ENCODE data around the gene LIN9.
"Not testable (repeated sequence)": the region's sequence is repeated elsewhere in the genome, so short reads cannot be mapped to it uniquely, and the experiment has no call there.

LIN9 gene

GRCh38 chr1:226276077-226276682 is 32.8 kb downstream of the LIN9 start:
- no peak for DNase-seq (ENCODE audit: low read depth)

DNA sequence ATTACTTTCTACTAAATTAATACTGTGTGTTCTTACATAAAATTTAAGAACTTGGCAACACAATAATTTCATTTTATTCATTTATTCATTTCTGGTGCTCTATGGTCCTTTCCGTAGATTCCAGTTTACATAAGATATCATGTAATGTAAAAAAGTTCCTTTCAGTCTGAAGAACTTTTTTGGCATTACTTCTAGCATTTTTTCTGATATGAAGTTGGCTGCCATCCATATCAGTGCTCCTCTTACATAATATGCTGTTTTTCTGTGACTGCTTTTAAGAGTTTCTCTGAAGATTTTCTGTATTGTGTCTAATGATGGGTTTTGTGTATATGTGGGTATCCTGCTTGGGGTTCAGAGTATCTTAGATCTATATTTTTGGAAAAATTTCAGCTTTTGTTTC is 34.8 kb downstream of the LIN9 start:
- DNase-seq (ENCODE audit: low read depth): no peak

DNA sequence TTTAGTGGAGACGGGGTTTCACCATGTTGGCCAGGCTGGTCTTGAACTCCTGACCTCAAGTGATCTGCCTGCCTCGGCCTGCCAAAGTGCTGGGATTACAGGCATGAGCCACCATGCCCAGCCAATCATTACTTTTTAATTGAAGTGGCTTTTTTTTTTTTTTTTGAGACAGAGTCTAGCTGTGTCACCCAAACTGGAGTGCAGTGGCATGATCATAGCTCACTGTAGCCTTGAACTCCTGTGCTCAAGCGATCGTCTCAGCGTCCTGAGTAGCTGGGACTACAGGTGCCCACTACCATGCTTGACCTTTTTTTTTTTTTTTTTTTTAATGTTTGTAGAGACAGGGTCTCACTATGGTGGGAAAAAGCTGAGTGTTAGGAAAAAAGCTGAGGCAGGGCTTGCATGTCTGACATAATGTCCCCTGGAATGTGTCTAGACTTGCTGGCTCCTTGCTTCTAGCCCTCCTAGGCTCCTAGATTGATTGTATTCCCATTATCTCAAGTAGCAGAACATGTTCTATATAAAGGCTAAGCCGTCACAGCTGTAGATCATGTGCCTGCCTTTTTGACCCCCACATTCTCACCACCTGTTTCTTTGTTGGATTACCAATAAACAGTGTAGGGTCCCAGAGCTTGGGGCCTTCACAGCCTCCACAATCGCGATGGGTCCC is 36.6 kb downstream of the LIN9 start:
- DNase-seq (ENCODE audit: low read depth): not testable (repeated sequence)

GRCh38 chr1:226268421-226269124 is 40.4 kb downstream of the LIN9 start:
- no peak for DNase-seq (ENCODE audit: low read depth)

DNA sequence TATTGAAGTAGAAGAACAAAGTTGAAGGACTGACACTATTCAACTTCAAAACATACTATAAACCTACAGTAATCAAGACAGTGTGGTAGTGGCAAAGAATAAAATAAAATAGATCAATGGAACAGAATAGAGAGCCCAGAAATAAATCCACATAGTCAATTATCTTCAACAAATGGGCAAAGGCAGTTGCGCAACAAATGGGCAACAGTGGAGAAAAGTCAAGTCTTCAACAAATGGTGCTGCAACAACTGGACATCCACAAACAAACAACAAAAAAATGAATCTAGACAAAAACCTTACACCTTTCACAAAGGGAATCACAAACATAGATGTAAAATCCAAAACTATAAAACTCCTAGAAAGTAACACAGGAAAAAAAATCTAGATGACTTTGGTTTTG is 47.1 kb downstream of the LIN9 start:
- no peak for DNase-seq (ENCODE audit: low read depth)

DNA sequence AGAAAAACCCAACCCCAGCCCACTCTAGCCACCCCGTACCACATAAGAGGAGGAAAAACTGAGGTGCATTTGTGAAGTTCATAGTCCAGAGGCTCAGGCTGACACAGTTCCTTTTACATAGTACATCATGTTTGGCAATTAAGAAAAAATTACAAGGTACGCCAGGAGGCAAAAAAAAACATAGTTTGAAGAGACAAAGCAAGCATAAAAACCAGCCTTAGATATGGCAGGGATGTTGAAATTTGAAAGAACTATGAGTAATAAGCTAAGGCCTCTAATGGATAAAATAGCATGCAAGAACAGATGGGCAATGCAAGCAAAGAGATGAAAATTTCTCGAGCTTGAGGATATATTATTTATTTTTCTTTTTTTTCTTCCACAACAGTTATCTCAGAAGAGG is 53.6 kb downstream of the LIN9 start:
- DNase-seq (ENCODE audit: low read depth): no peak

DNA sequence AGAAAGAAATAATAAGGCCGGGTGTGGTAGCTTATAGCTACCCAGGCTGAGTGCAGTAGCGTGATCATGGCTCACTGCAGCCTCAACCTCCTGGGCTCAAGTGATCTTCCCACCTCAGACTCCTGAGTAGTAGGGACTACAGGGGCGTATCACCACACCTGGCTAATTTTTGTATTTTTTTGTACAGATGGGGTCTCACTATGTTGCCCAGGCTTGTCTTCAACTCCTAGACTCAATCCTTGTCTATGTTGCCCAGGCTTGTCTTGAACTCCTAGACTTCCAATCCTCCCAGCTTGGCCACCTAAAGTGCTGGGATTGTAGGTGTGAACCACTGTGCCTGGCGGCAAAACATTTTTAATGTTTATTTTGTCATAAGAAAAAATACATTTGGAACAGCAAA is 55.0 kb downstream of the LIN9 start:
- DNase-seq (ENCODE audit: low read depth): no peak

DNA sequence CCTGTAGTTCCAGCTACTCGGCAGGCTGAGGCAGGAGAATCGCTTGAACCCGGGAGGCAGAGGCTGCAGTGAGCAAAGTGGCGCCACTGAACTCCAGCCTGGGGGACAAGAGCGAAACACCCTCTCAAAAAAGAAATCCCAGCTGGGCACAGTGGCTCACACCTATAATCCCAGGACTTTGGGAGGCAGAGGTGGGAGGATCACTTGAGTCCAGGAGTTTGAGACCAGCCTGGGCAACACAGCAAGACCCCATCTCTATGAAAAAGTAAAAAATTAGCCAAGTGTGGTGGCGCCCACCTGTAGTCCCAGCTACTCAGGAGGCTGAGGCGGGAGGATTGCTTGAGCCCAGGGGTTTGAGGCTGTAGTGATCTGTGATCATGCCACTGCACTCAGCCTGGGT is 56.1 kb downstream of the LIN9 start:
- not testable (repeated sequence) for DNase-seq (ENCODE audit: low read depth)

- DNase-seq (ENCODE audit: low read depth): no peak
Observed at GRCh38 chr1:226250511-226250910, 58.5 kb downstream of the LIN9 start.

GRCh38 chr1:226248796-226249195 is 60.2 kb downstream of the LIN9 start:
- DNase-seq (ENCODE audit: low read depth): no peak

DNA sequence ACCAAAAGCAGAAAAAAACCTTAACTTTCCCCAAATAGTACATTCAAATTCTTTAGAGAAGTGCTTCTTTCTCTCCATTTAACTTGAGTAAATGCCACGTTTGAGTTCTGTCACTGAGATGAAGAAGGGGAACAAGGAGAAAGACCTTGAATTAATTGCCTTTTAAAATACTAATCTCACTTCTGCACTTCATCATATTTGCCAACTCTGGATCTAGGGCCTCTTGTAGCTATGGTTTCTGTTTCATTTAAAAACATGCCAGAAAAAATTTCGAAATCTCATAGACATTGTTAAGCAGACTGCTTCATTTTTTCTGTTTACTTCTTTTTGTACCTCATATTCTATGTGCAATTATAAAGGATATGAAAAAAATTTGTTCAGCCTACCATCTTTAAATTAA is 60.9 kb downstream of the LIN9 start:
- no peak for DNase-seq (ENCODE audit: low read depth)

GRCh38 chr1:226239421-226239820 is 69.5 kb downstream of the LIN9 start:
- no peak for DNase-seq (ENCODE audit: low read depth)

DNA sequence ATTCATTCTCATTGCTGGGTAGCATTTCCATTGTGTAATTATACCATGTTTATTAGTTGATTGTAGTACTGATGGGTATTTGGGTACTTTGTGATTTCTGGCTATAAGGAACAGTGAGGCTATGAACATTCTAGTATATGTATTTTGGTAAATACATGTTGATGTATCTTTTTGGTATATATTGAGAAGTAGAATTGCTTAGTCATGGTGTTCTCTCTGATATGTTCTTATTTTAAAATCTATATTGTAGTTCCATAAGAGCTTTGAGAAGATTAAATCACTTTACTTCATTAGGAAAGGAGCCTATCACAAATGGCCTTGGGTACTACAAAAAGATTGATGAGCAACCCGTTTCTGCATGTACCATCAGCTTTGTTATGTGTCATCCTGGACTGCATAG is 72.1 kb downstream of the LIN9 start:
- no peak for DNase-seq (ENCODE audit: low read depth)

GRCh38 chr1:226233806-226234205 is 75.2 kb downstream of the LIN9 start:
- no peak for DNase-seq (ENCODE audit: low read depth)

DNA sequence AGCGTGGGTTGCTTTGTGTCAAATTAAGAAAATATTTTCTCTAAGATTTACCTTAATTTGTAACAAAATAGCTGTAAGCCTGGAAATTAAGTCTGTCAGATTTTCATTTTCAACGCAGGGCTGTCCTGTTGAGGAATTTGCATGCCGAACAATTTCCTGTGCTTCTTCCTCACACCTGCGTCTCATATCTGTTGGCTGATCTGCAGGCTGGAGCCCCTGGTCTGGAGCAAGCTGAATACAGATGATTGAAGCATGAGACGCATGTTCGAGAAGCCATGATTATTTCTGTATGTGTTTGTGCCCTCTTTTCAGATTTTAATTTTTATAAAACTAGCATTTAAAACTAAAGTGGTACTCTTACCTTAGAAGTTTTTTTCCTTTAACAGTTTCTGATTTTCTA is 75.7 kb downstream of the LIN9 start:
- no peak for DNase-seq (ENCODE audit: low read depth)

DNA sequence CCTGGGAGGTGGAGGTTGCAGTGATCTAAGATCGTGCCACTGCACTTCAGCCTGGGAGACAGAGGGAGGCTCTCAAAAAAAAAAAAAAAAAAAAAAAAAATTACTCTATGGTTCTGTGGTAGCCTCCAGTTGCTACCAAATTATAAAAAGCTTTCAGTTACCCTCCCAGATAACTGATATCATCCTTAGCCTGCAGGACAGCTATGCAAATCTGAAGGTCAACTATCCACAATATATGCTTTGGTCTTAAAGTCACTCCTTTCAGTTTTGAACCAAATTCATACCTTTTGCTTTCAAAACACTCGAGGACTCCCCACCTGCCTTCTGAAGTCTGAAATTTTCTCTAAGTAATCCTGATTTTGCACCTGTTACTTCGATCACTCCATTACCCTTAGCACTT is 82.4 kb downstream of the LIN9 start:
- DNase-seq (ENCODE audit: low read depth): no peak

DNA sequence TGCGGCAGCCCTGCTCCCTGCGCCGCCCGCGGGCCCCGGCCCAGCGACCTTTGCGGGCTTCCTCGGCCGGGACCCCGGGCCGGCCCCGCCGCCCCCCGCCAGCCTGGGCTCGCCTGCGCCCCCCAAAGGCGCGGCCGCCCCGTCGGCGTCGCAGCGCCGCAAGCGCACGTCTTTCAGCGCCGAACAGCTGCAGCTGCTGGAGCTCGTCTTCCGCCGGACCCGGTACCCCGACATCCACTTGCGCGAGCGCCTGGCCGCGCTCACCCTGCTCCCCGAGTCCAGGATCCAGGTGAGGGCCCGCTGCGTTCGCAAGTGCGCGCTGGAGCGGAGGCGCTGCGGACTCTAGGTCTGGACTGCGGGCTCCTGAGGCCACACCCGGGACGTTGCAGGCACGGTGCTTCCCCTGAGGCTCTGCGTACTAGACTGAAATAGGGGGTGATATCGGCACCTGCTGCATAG is 85.1 kb downstream of the LIN9 start:
- DNase-seq (ENCODE audit: low read depth): no peak

DNA sequence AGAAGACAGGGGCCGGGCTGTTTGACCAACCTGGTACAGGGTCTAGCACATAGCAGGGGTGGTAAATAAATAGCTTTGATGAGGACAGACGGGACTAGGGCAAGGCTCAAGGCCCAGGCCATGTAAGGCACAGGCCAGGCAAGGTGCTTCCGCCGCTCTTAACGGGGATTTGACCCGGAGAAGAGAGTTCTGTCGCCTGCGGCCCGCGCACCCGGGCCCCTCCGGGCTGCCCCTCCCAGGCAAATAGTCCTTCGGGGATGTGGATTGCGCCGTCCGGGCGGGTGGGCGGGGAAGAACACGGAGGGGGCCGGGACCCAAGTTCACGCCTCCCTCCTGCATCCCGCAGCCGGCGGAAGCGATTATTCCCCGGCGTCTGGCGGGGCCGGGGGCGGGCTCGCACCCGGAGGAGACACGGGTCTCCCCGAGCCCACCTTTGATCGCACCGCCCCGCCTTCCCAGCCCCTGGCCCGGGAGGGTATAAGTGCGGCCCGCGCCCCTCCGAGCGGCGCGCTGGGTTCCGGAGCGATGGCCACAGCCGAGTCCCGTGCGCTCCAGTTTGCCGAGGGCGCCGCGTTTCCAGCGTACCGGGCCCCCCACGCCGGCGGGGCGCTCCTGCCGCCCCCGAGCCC is 85.7 kb downstream of the LIN9 start, which contains the start of gene MIXL1:
TSS of gene MIXL1 (plus strand) at position 508 of the 629 bp plus-strand sequence. CDS start at position 526, 18 bp downstream.
- no peak for DNase-seq (ENCODE audit: low read depth)

GRCh38 chr1:226222686-226223085 is 86.3 kb downstream of the LIN9 start:
- DNase-seq (ENCODE audit: low read depth): no peak

GRCh38 chr1:226220473-226221189 is 88.3 kb downstream of the LIN9 start:
- no peak for DNase-seq (ENCODE audit: low read depth)

DNA sequence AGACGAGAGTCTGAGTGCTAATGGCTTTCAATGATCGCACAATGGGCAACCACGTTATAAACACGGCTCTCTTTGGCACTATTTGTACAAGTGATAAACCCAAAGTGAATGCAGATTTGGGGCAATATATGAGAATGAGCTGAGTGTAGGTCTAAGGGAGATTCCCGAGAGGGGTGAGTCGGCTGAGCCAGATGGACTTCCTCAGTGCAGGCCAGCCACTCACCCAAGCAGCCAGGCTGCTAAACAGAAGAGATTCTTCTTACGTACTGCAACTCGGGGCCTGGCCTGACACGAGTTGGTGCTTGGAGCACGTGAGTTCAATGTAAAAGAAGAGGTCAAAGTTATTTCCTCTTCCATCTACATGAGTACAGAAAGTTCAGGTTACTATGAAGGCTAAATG is 91.7 kb downstream of the LIN9 start:
- no peak for DNase-seq (ENCODE audit: low read depth)

GRCh38 chr1:226216056-226216455 is 92.9 kb downstream of the LIN9 start:
- no peak for DNase-seq (ENCODE audit: low read depth)

Measured in T follicular helper cell (primary cell).